Suprapubic skin (tissue), 4 donors: ENCODE results near the gene INO80E. TPM values are rescaled to one million over a fixed set of nuclear protein-coding genes. Genes with fewer than 3 reads are reported as not detected.

Experiments used
- DNase-seq, 2 donors: peaks; one replicate each; pipeline ENCODE4 v3.0.0-alpha.2; 2019; ENCODE audit warnings: low spot score in 2 of 2
- H3K27ac ChIP-seq: fragments of 200-600 bp; sonication (generic); one replicate; pipeline ENCODE4 v1.5.1; 2019
- H3K27me3 ChIP-seq: fragments of 200-600 bp; sonication (generic); one replicate; pipeline ENCODE4 v1.5.1; 2019
- H3K36me3 ChIP-seq: fragments of 200-600 bp; sonication (generic); one replicate; pipeline ENCODE4 v1.5.1; 2019
- H3K4me1 ChIP-seq: fragments of 200-600 bp; sonication (generic); one replicate; pipeline ENCODE4 v1.5.1; 2019
- H3K4me3 ChIP-seq: fragments of 200-600 bp; sonication (generic); one replicate; pipeline ENCODE4 v1.5.1; 2019; ENCODE audit warnings: mild to moderate bottlenecking
- H3K9me3 ChIP-seq: fragments of 200-600 bp; sonication (generic); one replicate; pipeline ENCODE4 v1.5.1; 2019
- CTCF ChIP-seq, 2 donors: fragments of 200-600 bp in 1 of 2; fragments of 450-650 bp in 1 of 2; sonication (generic) in 1 of 2; IDR thresholded peaks; one replicate each; pipeline ENCODE4 v1.5.1; 2016 to 2019; ENCODE audit warnings: antibody characterized with exemption in 2 of 2, mild to moderate bottlenecking in 1 of 2, moderate library complexity in 1 of 2
- EP300 ChIP-seq: sonication (generic); formaldehyde crosslinking; IDR thresholded peaks from one replicate; pipeline ENCODE4 v1.6.1; 2017; ENCODE audit warnings: antibody characterized with exemption
- POLR2A ChIP-seq, 2 donors: fragments of 450-650 bp; IDR thresholded peaks; one replicate each; pipeline ENCODE4 v1.6.1; 2017; ENCODE audit warnings: antibody characterized with exemption in 2 of 2, mild to moderate bottlenecking in 2 of 2, moderate library complexity in 2 of 2
- POLR2AphosphoS5 ChIP-seq, 3 donors: sonication (generic); formaldehyde crosslinking; IDR thresholded peaks; one replicate each; pipeline ENCODE4 v1.6.1; 2017; ENCODE audit warnings: antibody characterized with exemption in 3 of 3
- WGBS: methylation state at CpG from one replicate; pipeline ENCODE4 v1.1.5; 2018; 5-methylcytosine and 5-hydroxymethylcytosine counted together
- total RNA-seq, 4 donors: library from RNA; depleted of rRNA; stranded (reverse); fragments of >200 nt; gene quantifications; one replicate each; pipeline ENCODE4 v1.1.0, GENCODE V29; 2016

Gene INO80E, protein sequence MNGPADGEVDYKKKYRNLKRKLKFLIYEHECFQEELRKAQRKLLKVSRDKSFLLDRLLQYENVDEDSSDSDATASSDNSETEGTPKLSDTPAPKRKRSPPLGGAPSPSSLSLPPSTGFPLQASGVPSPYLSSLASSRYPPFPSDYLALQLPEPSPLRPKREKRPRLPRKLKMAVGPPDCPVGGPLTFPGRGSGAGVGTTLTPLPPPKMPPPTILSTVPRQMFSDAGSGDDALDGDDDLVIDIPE
- 10 to 100 TPM; 48.2 to 58.7 (median 51.0) TPM for total RNA-seq

GRCh38 chr16:29995911-29996765 is at the start of gene INO80E:
Gene INO80E, plus strand, starts transcription at chr16:29996241. Its CDS starts 70 bp downstream, at chr16:29996311.
- Histone ChIP-seq H3K27me3 (no peaks in the 10 kb centered on the region), H3K4me1 (peaks cover 29% of the 10 kb centered on the region), H3K36me3 (peaks cover 52% of the 10 kb centered on the region), H3K9me3 (no peaks in the 10 kb centered on the region), H3K4me3 (peak within 1 kb of the TSS; percentile 80), H3K27ac (peak within 1 kb of the TSS; percentile 96)
- 0% methylated on average over 42 of the region's 65 CpGs for WGBS
- peak; percentile 99 for DNase-seq
- TF ChIP-seq POLR2A (IDR thresholded peaks at IDR 0.05) (no peak), POLR2AphosphoS5 (IDR thresholded peaks at IDR 0.05) (peak in 2 of 3 donors; percentile 78 to 82)

GRCh38 chr16:29947897-29948296 is 48.1 kb upstream of the INO80E start:
- no peak for DNase-seq
- WGBS, result 87% methylated on average over 2 of the region's 2 CpGs
- no peaks in the 10 kb centered on the region for H3K9me3 ChIP-seq
- TF ChIP-seq CTCF (IDR thresholded peaks at IDR 0.05), result no peak
- TF ChIP-seq POLR2A (IDR thresholded peaks at IDR 0.05), result no peak
- TF ChIP-seq EP300, result no peak
- TF ChIP-seq POLR2AphosphoS5 (IDR thresholded peaks at IDR 0.05), result no peak
- peaks cover 10% of the 10 kb centered on the region for H3K4me1 ChIP-seq
- H3K27ac ChIP-seq, result no peak overlapping the region
- H3K36me3 ChIP-seq, result no peaks in the 10 kb centered on the region
- H3K4me3 ChIP-seq, result no peak overlapping the region
- no peaks in the 10 kb centered on the region for H3K27me3 ChIP-seq

- Histone ChIP-seq H3K9me3 (no peaks in the 10 kb centered on the region), H3K27ac (no peak overlapping the region), H3K4me3 (no peak overlapping the region), H3K27me3 (no peaks in the 10 kb centered on the region), H3K4me1 (no peaks in the 10 kb centered on the region), H3K36me3 (no peaks in the 10 kb centered on the region)
- no peak for TF ChIP-seq POLR2AphosphoS5 (IDR thresholded peaks at IDR 0.05)
- no peak for TF ChIP-seq POLR2A (IDR thresholded peaks at IDR 0.05)
- TF ChIP-seq EP300, result no peak
- no peak for TF ChIP-seq CTCF (IDR thresholded peaks at IDR 0.05)
- DNase-seq, result no peak
- 90% methylated on average over 4 of the region's 4 CpGs for WGBS
Observed at GRCh38 chr16:29950806-29951461, 45.1 kb upstream of the INO80E start.

DNA sequence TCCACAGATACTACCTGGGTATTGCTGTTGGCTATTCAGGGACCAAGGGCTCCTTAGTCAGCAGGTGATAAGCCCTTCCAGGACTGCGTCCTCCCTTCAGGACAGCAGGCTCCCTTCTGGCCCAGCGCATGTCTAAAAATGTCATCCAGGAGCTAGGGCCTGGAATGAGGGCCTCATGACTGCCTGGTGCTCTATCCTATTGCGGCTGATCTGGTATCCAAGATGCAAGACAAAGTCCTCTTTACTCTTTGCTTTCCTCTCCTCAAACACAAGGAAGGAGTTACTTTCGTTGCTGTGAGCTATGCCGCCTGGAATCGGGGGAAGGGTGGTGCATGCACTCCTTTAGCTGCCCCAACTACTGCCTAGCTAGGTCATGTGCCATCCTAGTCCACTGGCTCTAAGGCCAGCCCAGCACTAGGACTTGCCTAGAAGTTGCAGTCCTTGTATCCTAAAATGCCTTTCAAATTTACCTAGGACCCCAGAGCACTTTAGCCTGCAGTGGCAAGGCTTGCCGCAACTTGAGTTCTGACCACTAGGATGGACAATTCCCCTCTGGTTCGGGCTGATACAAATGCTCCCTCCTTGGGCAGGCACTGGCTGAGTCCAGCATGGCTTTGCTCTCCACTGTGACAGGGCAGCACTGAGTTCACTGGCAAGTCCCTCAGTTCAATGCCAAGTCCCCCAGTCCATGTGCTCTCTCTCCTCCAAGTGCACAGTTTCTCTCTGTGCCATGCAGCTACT is 44.2 kb upstream of the INO80E start:
- H3K27me3 ChIP-seq, result no peaks in the 10 kb centered on the region
- H3K4me1 ChIP-seq, result no peaks in the 10 kb centered on the region
- no peak for TF ChIP-seq EP300
- TF ChIP-seq POLR2A (IDR thresholded peaks at IDR 0.05), result no peak
- TF ChIP-seq CTCF (IDR thresholded peaks at IDR 0.05), result no peak
- TF ChIP-seq POLR2AphosphoS5 (IDR thresholded peaks at IDR 0.05), result no peak
- no peak overlapping the region for H3K4me3 ChIP-seq
- no peak overlapping the region for H3K27ac ChIP-seq
- no peaks in the 10 kb centered on the region for H3K9me3 ChIP-seq
- H3K36me3 ChIP-seq, result no peaks in the 10 kb centered on the region
- DNase-seq, result no peak
- 89% methylated on average over 6 of the region's 8 CpGs for WGBS

DNA sequence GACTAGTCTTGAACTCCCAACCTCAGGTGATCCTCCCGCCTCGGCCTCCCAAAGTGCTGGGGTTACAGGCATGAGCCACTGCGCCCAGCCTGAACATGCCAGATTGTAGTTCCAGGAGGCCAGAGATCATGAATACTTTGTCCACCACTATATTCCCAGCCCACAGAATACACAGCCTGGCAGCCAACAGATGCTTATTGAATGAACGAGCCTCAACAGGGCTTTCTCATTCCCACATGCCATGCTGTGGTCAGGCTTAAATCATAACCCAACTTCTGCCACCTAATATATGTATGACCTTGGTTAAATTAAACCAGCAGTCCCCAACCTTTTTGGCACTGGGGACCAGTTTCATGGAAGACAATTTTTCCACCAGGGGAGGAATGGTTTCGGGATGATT is 37.3 kb upstream of the INO80E start:
- no peak for TF ChIP-seq POLR2A (IDR thresholded peaks at IDR 0.05)
- H3K4me3 ChIP-seq, result no peak overlapping the region
- H3K27me3 ChIP-seq, result no peaks in the 10 kb centered on the region
- peaks cover 12% of the 10 kb centered on the region for H3K4me1 ChIP-seq
- 90% methylated on average over 5 of the region's 5 CpGs for WGBS
- H3K36me3 ChIP-seq, result no peaks in the 10 kb centered on the region
- no peaks in the 10 kb centered on the region for H3K9me3 ChIP-seq
- DNase-seq, result no peak
- no peak overlapping the region for H3K27ac ChIP-seq
